A549 (cell line): ENCODE data around the gene SDC4. TPM values are rescaled to one million over a fixed set of nuclear protein-coding genes. Genes with fewer than 3 reads are reported as not detected.

Experiments used
- ATAC-seq, 2 experiments: fragments of 200-7000 bp in 1 of 2; fragments of >200 bp in 1 of 2; cut with Nextera tagmentation in 1 of 2; cut with Tn5 transposase in 1 of 2; 3 replicates each; pipeline versions ENCODE4 v1.8.0 to v1.9.1; 2018 to 2020; ENCODE audit warnings: mild to moderate bottlenecking in 1 of 2, moderate library complexity in 1 of 2
- CTCF ChIA-PET: fragments of 300-600 bp; sonication (Branson Sonifier 250); formaldehyde crosslinking; extraction: SDS; loops from one replicate; lab custom pipeline; 2021; ENCODE audit warnings: antibody characterized with exemption, inconsistent platforms; lab: Yijun Ruan, JAX
- POLR2A ChIA-PET: fragments of 350-600 bp; formaldehyde crosslinking; extraction: SDS; loops from one replicate; lab custom pipeline; 2021; ENCODE audit warnings: antibody characterized with exemption, inconsistent platforms; lab: Yijun Ruan, JAX
- DNase-seq, 2 experiments: peaks; one replicate each; pipeline versions ENCODE4 v3.0.0 to v3.0.0-alpha.2; 2011 to 2016; ENCODE audit warnings: low read depth in 1 of 2, low spot score in 1 of 2
- FAIRE-seq: peaks from 2 replicates; lab custom pipeline; 2011; peaks lifted over from hg19 to GRCh38; lab: Jason Lieb, UNC
- H3K27ac ChIP-seq, 2 experiments: fragments of >200 bp; sonication (Bioruptor Twin); formaldehyde crosslinking; 3 replicates each; pipeline ENCODE4 v1.5.1; 2016 to 2017
- H3K4me1 ChIP-seq: fragments of >200 bp; sonication (Bioruptor Twin); formaldehyde crosslinking; 3 replicates; pipeline ENCODE4 v1.6.1; 2016
- H3K4me2 ChIP-seq: fragments of >200 bp; sonication (Bioruptor Twin); formaldehyde crosslinking; 3 replicates; pipeline ENCODE4 v1.6.1; 2016
- H3K4me3 ChIP-seq: fragments of >200 bp; sonication (Bioruptor Twin); formaldehyde crosslinking; 3 replicates; pipeline ENCODE4 v1.5.1; 2016
- H3K9me3 ChIP-seq: fragments of >200 bp; sonication (Bioruptor Twin); formaldehyde crosslinking; 3 replicates; pipeline ENCODE4 v1.6.1; 2016
- CBX2 ChIP-seq: fragments of 200-600 bp; sonication (generic); IDR thresholded peaks from 2 replicates; pipeline ENCODE4 v1.6.1; 2016; ENCODE audit warnings: low read depth, mild to moderate bottlenecking, borderline replicate concordance
- CHD2 ChIP-seq: fragments of 150-350 bp; IDR thresholded peaks from 2 replicates; pipeline ENCODE4 v1.6.1; 2014; ENCODE audit warnings: low read length; ENCODE audit not compliant: partially characterized antibody
- CTCF ChIP-seq: fragments of >200 bp; sonication (Bioruptor Twin); formaldehyde crosslinking; IDR thresholded peaks from 3 replicates; pipeline ENCODE4 v1.5.1; 2016
- E2F6 ChIP-seq: IDR thresholded peaks from 2 replicates; pipeline ENCODE4 v1.6.1; 2012; ENCODE audit warnings: low read depth, borderline replicate concordance
- ELK1 ChIP-seq: fragments of 150-350 bp; IDR thresholded peaks from 2 replicates; pipeline ENCODE4 v1.6.1; 2014; ENCODE audit warnings: low read depth, mild to moderate bottlenecking, low read length
- ESRRA ChIP-seq: fragments of 150-350 bp; IDR thresholded peaks from 2 replicates; pipeline ENCODE4 v1.6.1; 2014; ENCODE audit warnings: mild to moderate bottlenecking, low read length, borderline replicate concordance
- FOXS1 ChIP-seq: fragments of 250-450 bp; sonication (Bioruptor Pico); IDR thresholded peaks from 2 replicates; pipeline ENCODE4 v1.5.0; 2020; ENCODE audit warnings: mild to moderate bottlenecking, moderate library complexity
- HDAC2 ChIP-seq: fragments of 200-600 bp; sonication (generic); IDR thresholded peaks from 2 replicates; pipeline ENCODE4 v1.6.1; 2016
- HES2 ChIP-seq: fragments of >200 bp; sonication (Bioruptor Twin); formaldehyde crosslinking; IDR thresholded peaks from 2 replicates; pipeline ENCODE4 v1.6.1; 2016
- HOXB5 ChIP-seq: fragments of 250-450 bp; sonication (Bioruptor Pico); IDR thresholded peaks from 2 replicates; pipeline ENCODE4 v1.5.0; 2020; ENCODE audit warnings: mild to moderate bottlenecking, moderate library complexity
- JUN ChIP-seq, 2 experiments: fragments of >200 bp; sonication (Bioruptor Twin); formaldehyde crosslinking; IDR thresholded peaks; 2 replicates in 1 of 2; 3 replicates in 1 of 2; pipeline ENCODE4 v1.6.1; 2016 to 2017
- JUNB ChIP-seq: fragments of >200 bp; sonication (Bioruptor Twin); formaldehyde crosslinking; IDR thresholded peaks from 2 replicates; pipeline ENCODE4 v1.6.1; 2016
- MAX ChIP-seq: IDR thresholded peaks from 2 replicates; pipeline ENCODE4 v1.6.1; 2012
- NR3C1 ChIP-seq: fragments of >200 bp; sonication (Bioruptor Twin); formaldehyde crosslinking; IDR thresholded peaks from 3 replicates; pipeline ENCODE4 v1.6.1; 2017
- PHF8 ChIP-seq: fragments of 200-600 bp; sonication (generic); IDR thresholded peaks from 2 replicates; pipeline ENCODE4 v1.6.1; 2016; ENCODE audit warnings: low read depth, mild to moderate bottlenecking, antibody characterized with exemption, moderate library complexity, borderline replicate concordance
- POLR2A ChIP-seq: IDR thresholded peaks from 2 replicates; pipeline ENCODE4 v1.6.1; 2012; ENCODE audit warnings: mild to moderate bottlenecking, low read length
- RAD21 ChIP-seq, 2 experiments: fragments of >200 bp in 1 of 2; sonication (Bioruptor Twin) in 1 of 2; formaldehyde crosslinking in 1 of 2; IDR thresholded peaks in 1 of 2; conservative IDR thresholded peaks in 1 of 2; 2 replicates in 1 of 2; 3 replicates in 1 of 2; pipeline ENCODE4 v1.6.1; 2012 to 2018; ENCODE audit warnings: inconsistent platforms in 1 of 2
- RARB ChIP-seq: fragments of 250-450 bp; sonication (Bioruptor Pico); IDR thresholded peaks from 2 replicates; pipeline ENCODE4 v1.8.0; 2021; ENCODE audit warnings: mild to moderate bottlenecking, moderate library complexity
- REST ChIP-seq: fragments of 200-600 bp; sonication (generic); IDR thresholded peaks from 2 replicates; pipeline ENCODE4 v1.6.1; 2016; ENCODE audit warnings: antibody characterized with exemption, mild to moderate bottlenecking, moderate library complexity
- RFX5 ChIP-seq: fragments of 450-650 bp; IDR thresholded peaks from 2 replicates; pipeline ENCODE4 v1.7.1; 2014; ENCODE audit warnings: antibody characterized with exemption, mild to moderate bottlenecking, moderate library complexity
- SMC3 ChIP-seq: fragments of >200 bp; sonication (Bioruptor Twin); formaldehyde crosslinking; IDR thresholded peaks from 3 replicates; pipeline ENCODE4 v1.6.1; 2018; ENCODE audit warnings: inconsistent platforms
- TP53 ChIP-seq: fragments of 250-450 bp; sonication (Bioruptor Pico); IDR thresholded peaks from 2 replicates; pipeline ENCODE4 v1.5.0; 2021; ENCODE audit warnings: mild to moderate bottlenecking, moderate library complexity
- USF2 ChIP-seq: fragments of 450-650 bp; IDR thresholded peaks from 2 replicates; pipeline ENCODE4 v1.6.1; 2014; ENCODE audit warnings: antibody characterized with exemption
- ZC3H11A ChIP-seq: fragments of 450-650 bp; IDR thresholded peaks from 2 replicates; pipeline ENCODE4 v1.6.1; 2014; ENCODE audit warnings: antibody characterized with exemption, mild to moderate bottlenecking
- WGBS: methylation state at CpG from one replicate; pipeline ENCODE4 v1.1.6; 2017; ENCODE audit errors: missing lambda C conversion rate; 5-methylcytosine and 5-hydroxymethylcytosine counted together
- polyA plus RNA-seq, 4 experiments: library from polyadenylated mRNA; depleted of rRNA in 3 of 4; stranded (reverse); fragments of >200 nt; fragmentation: RNase III in 1 of 4; extraction: RNeasy Plus Mini Kit Qiagen cat#74134 plus additional on column Dnase treatment in 1 of 4; gene quantifications; 2 replicates in 3 of 4; 3 replicates in 1 of 4; pipeline ENCODE4 v1.2.3, GENCODE V29; 2011 to 2017

Gene SDC4
- polyA plus RNA-seq, 2 of the 4 experiments (the other 2 are of a cell fraction) = 27.4 to 35.6 TPM

- Histone ChIP-seq H3K4me3 (no peak overlapping the region), H3K4me2 (no peak overlapping the region; the same call in 2 of the 3 replicates), H3K4me1 (no peaks in the 10 kb centered on the region), H3K27ac (no peak overlapping the region), H3K9me3 (no peaks in the 10 kb centered on the region)
- 55% methylated on average over 16 of the region's 16 CpGs for WGBS
- DNase-seq = no peak
- ChIA-PET POLR2A (no interaction called here), CTCF (interaction anchor here (0.7 to 1.7 kb wide), 8 partner anchors 9 to 472 kb away, joined by 3 to 10 read pairs (median 3); no protein-coding TSS in a partner anchor)
- FAIRE-seq = no peak
- ATAC-seq = no peak
- no peak for TF ChIP-seq CHD2
- no peak for TF ChIP-seq TP53 (CRISPR knock-in tag)
- TF ChIP-seq CBX2 = no peak
- TF ChIP-seq RARB (CRISPR knock-in tag) = no peak
- no peak for TF ChIP-seq ELK1
- TF ChIP-seq HOXB5 = no peak
- no peak for TF ChIP-seq JUNB
- no peak for TF ChIP-seq HES2
- no peak for TF ChIP-seq JUN (IDR thresholded peaks at IDR 0.05)
- no peak for TF ChIP-seq USF2
- TF ChIP-seq POLR2A = no peak
- TF ChIP-seq PHF8 = no peak
- TF ChIP-seq NR3C1 = no peak
- no peak for TF ChIP-seq RAD21 (conservative IDR thresholded peaks at IDR 0.05 in 1 of 2, IDR thresholded peaks at IDR 0.05 in 1 of 2)
- TF ChIP-seq REST = no peak
Observed at GRCh38 chr20:45307076-45307640, 41.1 kb downstream of the SDC4 start.

- no peak for TF ChIP-seq ELK1
- no peak for TF ChIP-seq HDAC2
- no peak for TF ChIP-seq CBX2
- no peak for TF ChIP-seq FOXS1 (CRISPR knock-in tag)
- TF ChIP-seq ESRRA = no peak
- peak; percentile 77 for TF ChIP-seq E2F6
- TF ChIP-seq CTCF = peak; percentile 79
- no peak for TF ChIP-seq USF2
- TF ChIP-seq ZC3H11A = no peak
- no peak for TF ChIP-seq HES2
- no peak for TF ChIP-seq RFX5
- TF ChIP-seq SMC3 = peak; percentile 54; the same call in 2 of the 3 replicates
- TF ChIP-seq MAX = 0 out of 2 replicates have a peak, but pooled peaks have one; percentile 30
- peak in 1 of 2 experiments; percentile 42; a peak in 3 of 5 replicates for TF ChIP-seq RAD21 (conservative IDR thresholded peaks at IDR 0.05 in 1 of 2, IDR thresholded peaks at IDR 0.05 in 1 of 2)
- TF ChIP-seq, all 56 proteins: peak for 5
- ChIA-PET POLR2A (no interaction called here), CTCF (interaction anchor here (0.7 to 1.7 kb wide), 6 partner anchors 10 to 127 kb away, joined by 3 to 10 read pairs (median 3); no protein-coding TSS in a partner anchor)
- peak within 1 kb of the TSS; percentile 59 for H3K4me2 ChIP-seq
- 30% methylated on average over 27 of the region's 41 CpGs for WGBS
- H3K4me3 ChIP-seq = no peak within 1 kb of the TSS
- no peaks in the 10 kb centered on the region for H3K4me1 ChIP-seq
- no peak for DNase-seq
- ATAC-seq = peak in 1 of 2 experiments; percentile 79; a peak in 3 of 6 replicates
- FAIRE-seq = no peak
- H3K27ac ChIP-seq = no peak within 1 kb of the TSS
- no peaks in the 10 kb centered on the region for H3K9me3 ChIP-seq
Observed at GRCh38 chr20:45306431-45306982, 41.7 kb downstream of the SDC4 start, which contains the start of gene RBPJL. Gene RBPJL (plus strand): TSS chr20:45306840. CDS start chr20:45306923, 83 bp downstream.
